ENCODE results near the gene POP7. TPM values are rescaled to one million over a fixed set of nuclear protein-coding genes. Genes with fewer than 3 reads are reported as not detected.
"Not testable (repeated sequence)": the region's sequence is repeated elsewhere in the genome, so short reads cannot be mapped to it uniquely, and the experiment has no call there.

Gene POP7
- total RNA-seq, 1 experiment from 2014 or later = 72.6 TPM

- ChIA-PET POLR2A (ENCODE audit: low non-redundant PET) (no interaction called here), CTCF (interaction anchor here (0.6 kb wide), 1 partner anchor 110 kb away, joined by 5 read pairs; no protein-coding TSS in a partner anchor)
- intact Hi-C loops (cut with micrococcal nuclease; ENCODE audit: unreplicated experiment) = no loop called here
- H3K36me3 ChIP-seq (ENCODE audit: insufficient read depth, low read length, poor library complexity, severe bottlenecking) = no peaks in the 10 kb centered on the region
- H3K9me3 ChIP-seq (ENCODE audit: low read depth, low read length, poor library complexity, severe bottlenecking) = no peaks in the 10 kb centered on the region
- peaks cover 4% of the 10 kb centered on the region for H3K4me1 ChIP-seq (ENCODE audit: insufficient read depth, low read length, poor library complexity, severe bottlenecking)
- no peak for DNase-seq (ENCODE audit: low spot score)
- peaks cover 38% of the 10 kb centered on the region for H3K27me3 ChIP-seq (replicated peaks; ENCODE audit: insufficient read depth, low read depth, low read length, poor library complexity)
- H3K4me3 ChIP-seq (ENCODE audit: low read depth, low read length, poor library complexity, severe bottlenecking) = no peak overlapping the region
- no TSS peak for BruUV-seq (replicated peaks)
- H3K27ac ChIP-seq (ENCODE audit: low read depth, low read length, poor library complexity, severe bottlenecking) = no peak overlapping the region
- no peak for TF ChIP-seq EZH2 (IDR thresholded peaks at IDR 0.05; ENCODE audit: borderline replicate concordance, low read depth, low read length, poor library complexity, severe bottlenecking)
- TF ChIP-seq CTCF (conservative IDR thresholded peaks at IDR 0.05; ENCODE audit: low read depth, low read length) = no peak
Measured at GRCh38 chr7:100722480-100723212, 16.7 kb downstream of the POP7 start.

DNA sequence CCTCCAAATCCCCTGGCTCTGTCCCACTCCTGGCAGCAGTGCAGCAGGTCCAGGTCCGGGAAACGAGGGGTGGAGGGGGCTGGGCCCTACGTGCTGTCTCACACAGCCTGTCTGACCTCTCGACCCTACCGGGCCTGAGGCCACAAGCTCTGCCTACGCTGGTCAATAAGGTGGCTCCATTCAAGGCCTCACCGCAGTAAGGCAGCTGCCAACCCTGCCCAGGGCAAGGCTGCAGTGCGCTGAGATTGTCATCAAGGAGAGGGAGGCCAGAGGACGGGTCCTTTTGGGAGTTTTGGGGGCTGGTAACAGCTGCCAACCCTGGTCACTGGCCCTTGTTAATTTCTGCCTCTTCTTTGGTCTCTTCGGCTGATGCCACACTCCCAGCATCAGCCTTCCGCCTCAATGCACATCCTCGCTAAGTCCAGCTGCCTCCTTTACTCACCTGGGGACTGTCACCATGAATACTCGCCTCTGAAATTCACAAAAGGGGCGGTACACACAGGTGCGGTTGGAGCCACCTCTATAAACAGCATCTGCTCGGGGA lies 17.9 kb downstream of the POP7 start:
- H3K27ac ChIP-seq (ENCODE audit: low read depth, low read length, poor library complexity, severe bottlenecking) = no peak overlapping the region
- intact Hi-C loops (cut with micrococcal nuclease; ENCODE audit: unreplicated experiment) = no loop called here
- ChIA-PET CTCF (no interaction called here), POLR2A (ENCODE audit: low non-redundant PET) (no interaction called here)
- no peaks in the 10 kb centered on the region for H3K9me3 ChIP-seq (ENCODE audit: low read depth, low read length, poor library complexity, severe bottlenecking)
- no TSS peak for BruUV-seq (replicated peaks)
- H3K4me3 ChIP-seq (ENCODE audit: low read depth, low read length, poor library complexity, severe bottlenecking) = no peak overlapping the region
- TF ChIP-seq CTCF (conservative IDR thresholded peaks at IDR 0.05; ENCODE audit: low read depth, low read length) (no peak), EZH2 (IDR thresholded peaks at IDR 0.05; ENCODE audit: borderline replicate concordance, low read depth, low read length, poor library complexity, severe bottlenecking) (no peak)
- no peak for DNase-seq (ENCODE audit: low spot score)
- H3K36me3 ChIP-seq (ENCODE audit: insufficient read depth, low read length, poor library complexity, severe bottlenecking) = no peaks in the 10 kb centered on the region
- peaks cover 4% of the 10 kb centered on the region for H3K4me1 ChIP-seq (ENCODE audit: insufficient read depth, low read length, poor library complexity, severe bottlenecking)
- peaks cover 38% of the 10 kb centered on the region for H3K27me3 ChIP-seq (replicated peaks; ENCODE audit: insufficient read depth, low read depth, low read length, poor library complexity)

DNA sequence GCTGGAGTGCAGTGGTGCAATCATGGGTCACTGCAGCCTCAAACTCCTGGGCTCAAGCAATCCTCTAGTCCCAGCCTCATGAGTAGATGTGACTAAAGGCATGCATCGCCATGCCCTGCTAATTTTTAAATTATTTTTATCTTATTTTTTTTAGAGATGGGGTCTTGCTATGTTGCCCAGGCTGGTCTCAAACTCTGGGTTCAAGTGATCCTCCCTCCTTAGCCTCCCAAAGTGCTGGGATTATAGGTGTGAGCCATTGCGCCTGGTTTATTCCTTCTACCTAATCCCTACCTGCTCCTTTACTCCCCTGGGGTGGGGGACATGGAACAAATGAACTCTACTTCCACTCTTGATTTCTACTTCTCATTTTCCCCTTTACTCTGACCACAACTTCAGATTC lies 18.4 kb downstream of the POP7 start:
- H3K27me3 ChIP-seq (replicated peaks; ENCODE audit: insufficient read depth, low read depth, low read length, poor library complexity) = peaks cover 36% of the 10 kb centered on the region
- POLR2A ChIA-PET (ENCODE audit: low non-redundant PET) = interaction anchor here (0.6 kb wide), 1 partner anchor 8 kb away, joined by 3 read pairs; no protein-coding TSS in a partner anchor
- CTCF ChIA-PET = interaction anchor here (0.6 to 0.7 kb wide), 2 partner anchors 138 to 180 kb away, joined by 3 to 5 read pairs; no protein-coding TSS in a partner anchor
- intact Hi-C loops (cut with micrococcal nuclease; ENCODE audit: unreplicated experiment); DNase-seq (ENCODE audit: low spot score); H3K4me3 ChIP-seq (ENCODE audit: low read depth, low read length, poor library complexity, severe bottlenecking); H3K27ac ChIP-seq (ENCODE audit: low read depth, low read length, poor library complexity, severe bottlenecking); H3K4me1 ChIP-seq (ENCODE audit: insufficient read depth, low read length, poor library complexity, severe bottlenecking); H3K36me3 ChIP-seq (ENCODE audit: insufficient read depth, low read length, poor library complexity, severe bottlenecking); H3K9me3 ChIP-seq (ENCODE audit: low read depth, low read length, poor library complexity, severe bottlenecking); BruUV-seq (replicated peaks): not testable (repeated sequence)

All from A673 (cell line).